ENCODE results near the gene SRXN1. TPM values are rescaled to one million over a fixed set of nuclear protein-coding genes. Genes with fewer than 3 reads are reported as not detected.
A peak's percentile ranks its signal among the peaks of the same experiment; 100 is the strongest.

The SRXN1 gene
- total RNA-seq, 6 donors from 2014 or later, result 10.5 to 58.2 (median 32.7) TPM

GRCh38 chr20:658731-659291 is 5.8 kb upstream of the SRXN1 start:
- TF ChIP-seq EP300 (IDR thresholded peaks at IDR 0.05) (no peak), POLR2AphosphoS5 (IDR thresholded peaks at IDR 0.05) (no peak), CTCF (IDR thresholded peaks at IDR 0.05) (no peak), POLR2A (IDR thresholded peaks at IDR 0.05) (no peak)
- no peak overlapping the region for H3K27ac ChIP-seq
- peak in 1 of 2 donors; percentile 33 for ATAC-seq (ENCODE audit: low FRiP score in 2 of 2)
- DNase-seq, result no peak
- no peaks in the 10 kb centered on the region for H3K9me3 ChIP-seq
- H3K4me3 ChIP-seq, result no peak overlapping the region
- peaks cover 7 to 25% (median 16%) of the 10 kb centered on the region in 4 donors for H3K4me1 ChIP-seq
- WGBS, 2 donors, result 35 to 41% methylated on average over 5 of the region's 5 CpGs
- peaks cover 0 to 25% (median 7%) of the 10 kb centered on the region in 4 donors for H3K27me3 ChIP-seq
- no peaks in the 10 kb centered on the region for H3K36me3 ChIP-seq

GRCh38 chr20:658202-658601 is 5.2 kb upstream of the SRXN1 start:
- Histone ChIP-seq H3K9me3 (no peaks in the 10 kb centered on the region), H3K4me3 (no peak overlapping the region), H3K27ac (no peak overlapping the region), H3K4me1 (peaks cover 9 to 23% (median 15%) of the 10 kb centered on the region in 4 donors), H3K36me3 (no peaks in the 10 kb centered on the region), H3K27me3 (peaks cover 0 to 19% (median 7%) of the 10 kb centered on the region in 4 donors)
- no peak for DNase-seq
- TF ChIP-seq POLR2AphosphoS5 (IDR thresholded peaks at IDR 0.05) (no peak), EP300 (IDR thresholded peaks at IDR 0.05) (no peak), CTCF (IDR thresholded peaks at IDR 0.05) (no peak), POLR2A (IDR thresholded peaks at IDR 0.05) (no peak)
- 40 to 47% methylated on average over 2 of the region's 2 CpGs for WGBS, 2 donors
- no peak for ATAC-seq (ENCODE audit: low FRiP score in 2 of 2)

- Histone ChIP-seq H3K9me3 (no peaks in the 10 kb centered on the region), H3K27ac (no peak overlapping the region), H3K4me3 (no peak overlapping the region), H3K4me1 (peaks cover 16 to 35% (median 27%) of the 10 kb centered on the region in 4 donors), H3K36me3 (no peaks in the 10 kb centered on the region), H3K27me3 (no peaks in the 10 kb centered on the region)
- DNase-seq (no peak), ATAC-seq (ENCODE audit: low FRiP score in 2 of 2) (no peak)
- no peak for TF ChIP-seq CTCF (IDR thresholded peaks at IDR 0.05)
- TF ChIP-seq POLR2A (IDR thresholded peaks at IDR 0.05), result no peak
- no peak for TF ChIP-seq POLR2AphosphoS5 (IDR thresholded peaks at IDR 0.05)
- TF ChIP-seq EP300 (IDR thresholded peaks at IDR 0.05), result no peak
- 69% methylated on average over 11 of the region's 11 CpGs for WGBS, 2 donors
These were observed 3.0 kb upstream of the SRXN1 start for GRCh38 chr20:655726-656624.

GRCh38 chr20:654417-654750 is 1.4 kb upstream of the SRXN1 start:
- Histone ChIP-seq H3K4me3 (no peak overlapping the region), H3K9me3 (no peaks in the 10 kb centered on the region), H3K27me3 (no peaks in the 10 kb centered on the region), H3K36me3 (peaks cover 0 to 13% (median 3%) of the 10 kb centered on the region in 4 donors), H3K27ac (peak overlapping the region in 2 of 4 donors; percentile 88 to 95), H3K4me1 (peaks cover 16 to 38% (median 22%) of the 10 kb centered on the region in 4 donors)
- ATAC-seq (ENCODE audit: low FRiP score in 2 of 2), result no peak
- no peak for DNase-seq
- TF ChIP-seq CTCF (IDR thresholded peaks at IDR 0.05) (no peak), POLR2AphosphoS5 (IDR thresholded peaks at IDR 0.05) (no peak), POLR2A (IDR thresholded peaks at IDR 0.05) (no peak)
- 86 to 99% methylated on average over 3 of the region's 3 CpGs for WGBS, 2 donors
